Stimulated activated CD8-positive, alpha-beta memory T cell treated with anti-CD3 and anti-CD28 coated beads, Interleukin-7, amount 100 ng/mL, for 4 hours (primary cell): ENCODE measurements around the gene SEBOX.

Source experiments
- DNase-seq, 2 donors: peaks; one replicate each; pipeline ENCODE4 v3.0.0-alpha.2; 2020; ENCODE audit warnings: low read depth in 2 of 2

SEBOX gene

DNA sequence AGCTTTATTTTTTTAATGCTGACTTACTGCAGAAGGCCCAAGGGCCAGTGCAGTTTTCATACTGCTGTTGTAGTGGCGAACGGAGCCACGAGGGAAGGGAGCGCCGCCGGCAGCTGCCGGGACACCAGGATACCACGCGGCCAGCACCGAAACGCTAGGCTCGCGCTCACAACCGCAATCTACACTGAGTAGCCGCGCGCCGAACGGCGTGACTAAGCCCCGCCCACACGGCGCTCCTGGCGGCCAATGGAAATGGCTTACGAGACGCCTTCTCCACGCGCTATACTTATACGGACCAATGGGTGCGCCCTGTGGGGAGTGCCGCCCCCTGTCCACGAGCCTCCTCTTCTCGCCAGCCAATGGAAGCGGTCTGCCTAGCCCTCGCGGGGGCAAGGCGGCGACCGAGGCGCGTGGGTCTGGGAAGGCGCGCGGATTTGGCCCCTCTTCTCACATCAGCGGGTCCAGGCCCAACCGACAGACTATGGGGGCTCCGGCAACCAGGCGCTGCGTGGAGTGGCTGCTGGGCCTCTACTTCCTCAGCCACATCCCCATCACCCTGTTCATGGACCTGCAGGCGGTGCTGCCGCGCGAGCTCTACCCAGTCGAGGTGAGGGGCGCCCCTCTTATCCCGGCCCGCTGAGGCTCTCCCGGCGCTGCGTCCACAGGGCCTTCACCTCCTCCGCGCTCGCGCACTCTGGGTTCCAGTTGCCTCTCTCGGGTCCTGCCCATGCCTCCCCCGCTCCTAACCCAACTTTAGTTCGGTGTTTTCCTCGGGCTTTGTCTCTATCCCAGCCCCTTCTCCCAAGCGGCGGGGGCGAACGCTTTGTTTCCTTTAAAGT lies 46.0 kb downstream of the SEBOX start, which contains the start of gene TMEM97:
TSS of gene TMEM97 (plus strand) at position 442 of the 839 bp plus-strand sequence. CDS start at position 482, 40 bp downstream.
- DNase-seq = peak; percentile 92 to 94

DNA sequence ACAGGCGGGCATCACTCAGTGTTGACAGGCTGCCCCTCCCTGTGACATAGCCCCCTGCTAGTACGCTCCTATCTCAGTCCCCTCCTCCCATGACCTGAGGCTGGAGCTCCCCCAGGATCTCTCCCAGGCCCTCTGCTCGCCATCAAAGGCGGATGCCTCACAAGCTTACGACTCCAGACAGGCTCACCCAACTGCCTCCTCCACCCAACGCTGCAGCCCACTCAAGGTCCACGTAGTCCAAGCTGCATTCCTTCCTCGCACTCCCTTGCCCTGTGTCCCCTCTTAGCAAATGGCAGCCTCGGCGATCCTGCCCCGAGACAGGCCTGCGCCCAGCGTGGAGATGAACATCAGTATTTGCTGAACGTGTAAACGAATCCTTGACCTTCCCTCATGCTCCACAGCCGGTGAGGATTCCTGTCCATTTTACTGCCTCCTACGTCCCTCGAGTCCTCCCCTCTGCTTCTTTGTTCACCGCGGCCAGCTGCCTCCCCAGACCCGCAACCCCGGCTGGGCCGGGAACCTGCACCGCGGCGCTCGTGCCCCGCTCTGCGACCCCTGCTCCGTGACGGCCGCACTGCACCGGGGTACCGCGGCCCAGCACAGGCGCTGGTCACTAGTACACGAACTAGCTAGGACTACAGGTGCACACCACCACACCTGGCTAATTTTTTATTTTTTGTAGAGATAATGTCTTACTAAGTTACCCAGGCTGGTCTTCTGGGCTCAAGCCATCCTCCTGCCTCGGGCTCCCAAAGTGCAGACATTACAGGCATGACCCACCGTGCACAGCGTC lies 46.8 kb downstream of the SEBOX start:
- no peak for DNase-seq

DNA sequence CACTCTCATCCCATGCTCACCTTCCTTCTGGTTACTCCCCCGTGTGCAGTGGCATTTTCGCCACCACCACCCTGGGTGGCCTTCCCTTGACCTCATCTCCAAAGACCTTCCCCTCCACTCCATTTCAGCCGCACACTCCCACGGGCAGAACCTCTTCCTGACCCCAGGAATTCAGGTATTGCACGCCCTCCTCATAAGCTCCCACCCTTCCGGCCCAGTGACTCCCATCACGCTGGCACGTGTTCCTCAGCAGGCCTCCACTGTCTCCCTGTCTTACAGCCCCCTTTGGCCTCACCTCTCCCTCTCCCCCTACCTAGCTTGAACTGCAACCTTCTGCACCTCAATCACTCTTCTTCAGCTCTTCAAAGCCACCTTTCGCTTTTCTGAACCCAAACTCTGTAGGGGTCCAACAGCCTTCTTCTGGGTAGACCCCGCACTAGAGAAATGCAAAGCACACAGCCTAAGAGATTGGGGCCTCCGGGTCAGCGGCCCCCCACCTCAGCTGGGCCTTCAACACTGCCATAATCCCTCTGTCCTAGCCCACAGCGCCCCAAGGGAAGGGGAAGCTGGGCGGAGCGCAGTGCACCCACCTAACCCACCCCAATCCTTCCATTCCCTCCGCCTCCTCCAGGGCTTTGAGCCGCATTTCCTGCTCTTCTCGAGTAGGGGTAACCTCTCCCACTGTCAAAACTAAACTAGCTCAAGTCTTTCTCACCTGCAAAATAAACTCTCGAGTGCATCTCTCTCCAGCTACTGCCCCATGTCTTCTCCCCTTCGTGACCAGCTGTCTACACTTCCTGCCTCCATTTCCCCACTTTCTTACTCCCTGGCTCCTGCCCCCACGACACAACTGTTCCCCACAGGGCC lies 47.7 kb downstream of the SEBOX start:
- DNase-seq = no peak

DNA sequence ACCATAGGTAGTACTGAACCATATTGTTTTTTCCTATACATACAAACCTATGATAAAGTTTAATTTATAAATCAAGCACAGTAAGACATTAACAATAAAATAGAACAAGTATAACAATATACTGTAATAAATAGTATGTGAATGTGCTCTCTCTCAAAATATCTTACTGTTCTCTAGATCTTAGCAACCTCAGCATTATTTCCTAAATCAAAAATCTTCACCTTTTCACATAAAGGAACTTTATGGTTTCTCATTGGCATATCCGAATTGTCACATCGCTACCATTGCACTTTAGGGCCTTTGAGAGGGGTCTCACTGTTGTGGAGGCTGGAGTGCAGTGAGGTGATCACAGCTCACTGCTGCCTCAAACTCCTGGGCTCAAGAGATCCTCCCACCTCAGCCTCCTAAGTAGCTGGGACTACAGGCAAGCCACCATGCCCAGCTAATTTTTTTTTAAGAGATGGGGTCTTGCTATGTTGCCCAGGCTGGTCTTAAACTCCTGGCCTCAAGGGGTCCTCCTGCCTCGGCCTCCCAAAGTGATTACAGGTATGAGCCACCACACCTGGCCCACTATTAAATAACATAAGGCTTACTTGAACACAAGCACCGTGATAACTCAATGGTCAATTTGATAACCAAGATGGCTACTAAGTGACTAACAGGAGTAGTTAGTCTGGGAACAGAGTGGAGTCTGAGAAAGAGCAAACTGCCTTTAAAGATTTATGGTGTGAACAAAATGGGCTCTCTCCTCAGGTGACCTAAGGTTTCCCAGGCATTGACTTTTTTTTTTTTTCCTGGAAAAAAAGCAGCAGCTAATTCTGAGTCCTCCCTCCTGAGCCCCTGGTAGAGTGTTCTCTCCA lies 48.9 kb downstream of the SEBOX start:
- no peak for DNase-seq

DNA sequence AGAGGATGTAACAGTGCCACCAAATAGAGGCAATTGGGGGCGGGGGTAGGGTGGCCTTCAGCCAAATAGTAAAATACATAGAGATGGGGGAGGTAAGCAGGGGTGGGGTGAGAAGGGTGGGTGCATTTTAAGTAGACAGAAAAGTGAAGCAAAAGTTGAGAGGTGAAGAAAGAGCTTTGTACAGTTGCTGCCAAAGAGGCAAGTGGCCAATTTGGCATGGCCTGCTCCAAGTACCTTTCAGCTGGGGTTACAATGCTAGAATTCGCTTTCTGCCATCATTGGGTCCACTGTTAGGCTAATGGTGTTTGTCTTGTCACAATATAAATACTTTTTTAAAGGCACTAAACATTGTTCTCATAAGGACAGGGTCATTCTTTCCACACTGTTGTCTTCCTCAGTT lies 51.2 kb downstream of the SEBOX start:
- no peak for DNase-seq
